Suprapubic skin (tissue), 4 donors: ENCODE results near the gene P2RY8. TPM values are rescaled to one million over a fixed set of nuclear protein-coding genes. Genes with fewer than 3 reads are reported as not detected.

Experiments
- DNase-seq, 2 donors: peaks; one replicate each; pipeline ENCODE4 v3.0.0-alpha.2; 2019; ENCODE audit warnings: low spot score in 2 of 2
- H3K27ac ChIP-seq: fragments of 200-600 bp; sonication (generic); one replicate; pipeline ENCODE4 v1.5.1; 2019
- H3K27me3 ChIP-seq: fragments of 200-600 bp; sonication (generic); one replicate; pipeline ENCODE4 v1.5.1; 2019
- H3K36me3 ChIP-seq: fragments of 200-600 bp; sonication (generic); one replicate; pipeline ENCODE4 v1.5.1; 2019
- H3K4me1 ChIP-seq: fragments of 200-600 bp; sonication (generic); one replicate; pipeline ENCODE4 v1.5.1; 2019
- H3K4me3 ChIP-seq: fragments of 200-600 bp; sonication (generic); one replicate; pipeline ENCODE4 v1.5.1; 2019; ENCODE audit warnings: mild to moderate bottlenecking
- H3K9me3 ChIP-seq: fragments of 200-600 bp; sonication (generic); one replicate; pipeline ENCODE4 v1.5.1; 2019
- EP300 ChIP-seq: sonication (generic); formaldehyde crosslinking; IDR thresholded peaks from one replicate; pipeline ENCODE4 v1.6.1; 2017; ENCODE audit warnings: antibody characterized with exemption
- POLR2A ChIP-seq, 2 donors: fragments of 450-650 bp; IDR thresholded peaks; one replicate each; pipeline ENCODE4 v1.6.1; 2017; ENCODE audit warnings: antibody characterized with exemption in 2 of 2, mild to moderate bottlenecking in 2 of 2, moderate library complexity in 2 of 2
- POLR2AphosphoS5 ChIP-seq, 3 donors: sonication (generic); formaldehyde crosslinking; IDR thresholded peaks; one replicate each; pipeline ENCODE4 v1.6.1; 2017; ENCODE audit warnings: antibody characterized with exemption in 3 of 3
- WGBS: methylation state at CpG from one replicate; pipeline ENCODE4 v1.1.5; 2018; 5-methylcytosine and 5-hydroxymethylcytosine counted together
- total RNA-seq, 4 donors: library from RNA; depleted of rRNA; stranded (reverse); fragments of >200 nt; gene quantifications; one replicate each; pipeline ENCODE4 v1.1.0, GENCODE V29; 2016
- TF ChIP-seq, protein P1 (sequence below), 2 donors: fragments of 200-600 bp in 1 of 2; fragments of 450-650 bp in 1 of 2; sonication (generic) in 1 of 2; IDR thresholded peaks; one replicate each; pipeline ENCODE4 v1.5.1; 2016 to 2019; ENCODE audit warnings: antibody characterized with exemption in 2 of 2, mild to moderate bottlenecking in 1 of 2, moderate library complexity in 1 of 2

P2RY8 gene
- total RNA-seq, 4 donors from 2014 or later = 0.25 TPM; not detected in 3

DNA sequence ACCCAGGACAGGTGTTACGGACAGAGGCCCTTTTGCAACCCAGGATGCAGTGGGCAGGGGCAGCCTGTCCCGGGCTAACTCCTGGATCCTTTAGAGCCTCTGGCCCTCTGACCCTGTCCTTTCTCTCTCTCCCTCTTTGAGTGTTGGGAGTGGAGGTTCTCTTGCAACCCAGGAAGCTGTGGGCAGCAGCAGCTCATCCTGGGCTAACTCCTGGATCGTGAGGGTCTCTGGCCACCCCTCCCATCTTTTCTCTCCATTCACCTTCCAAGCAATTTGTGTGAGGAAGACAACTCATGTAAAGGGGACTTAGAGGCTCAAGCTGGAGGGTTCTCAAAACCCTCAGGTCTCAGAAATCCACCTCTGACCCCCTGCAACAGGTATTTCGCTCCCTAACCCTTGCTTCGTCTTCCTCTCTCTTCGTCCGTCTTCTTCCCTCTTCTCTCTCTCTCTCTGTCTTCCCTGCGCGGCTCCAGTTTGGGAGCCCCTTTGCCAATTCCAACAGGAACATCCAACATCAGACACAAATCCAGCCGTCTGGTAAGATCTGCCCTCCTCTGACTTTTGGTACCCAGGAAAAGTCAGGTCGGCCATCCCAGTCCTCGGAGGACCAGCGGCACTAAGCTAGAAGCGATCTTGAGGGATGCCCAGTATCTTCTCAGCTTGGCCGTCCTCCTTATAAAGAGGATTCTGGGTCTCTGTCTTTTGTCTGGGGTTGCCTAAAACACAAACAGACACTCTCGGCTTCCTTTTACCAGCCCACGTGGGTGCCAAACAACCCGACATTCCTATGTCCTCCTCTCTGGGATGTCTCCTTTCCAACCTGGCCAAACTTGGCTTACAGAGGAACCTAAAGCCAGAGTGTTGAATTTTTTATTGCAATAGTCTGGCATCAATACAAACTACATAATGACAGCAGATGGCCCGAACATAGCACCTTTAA lies 92.2 kb downstream of the P2RY8 start:
- H3K4me3 ChIP-seq = no peak overlapping the region
- no peaks in the 10 kb centered on the region for H3K9me3 ChIP-seq
- H3K27ac ChIP-seq = no peak overlapping the region
- H3K36me3 ChIP-seq = peaks cover 16% of the 10 kb centered on the region
- H3K27me3 ChIP-seq = no peaks in the 10 kb centered on the region
- peak; percentile 40 to 50 for DNase-seq
- 92% methylated on average over 19 of the region's 19 CpGs for WGBS
- TF ChIP-seq, protein P1, sequence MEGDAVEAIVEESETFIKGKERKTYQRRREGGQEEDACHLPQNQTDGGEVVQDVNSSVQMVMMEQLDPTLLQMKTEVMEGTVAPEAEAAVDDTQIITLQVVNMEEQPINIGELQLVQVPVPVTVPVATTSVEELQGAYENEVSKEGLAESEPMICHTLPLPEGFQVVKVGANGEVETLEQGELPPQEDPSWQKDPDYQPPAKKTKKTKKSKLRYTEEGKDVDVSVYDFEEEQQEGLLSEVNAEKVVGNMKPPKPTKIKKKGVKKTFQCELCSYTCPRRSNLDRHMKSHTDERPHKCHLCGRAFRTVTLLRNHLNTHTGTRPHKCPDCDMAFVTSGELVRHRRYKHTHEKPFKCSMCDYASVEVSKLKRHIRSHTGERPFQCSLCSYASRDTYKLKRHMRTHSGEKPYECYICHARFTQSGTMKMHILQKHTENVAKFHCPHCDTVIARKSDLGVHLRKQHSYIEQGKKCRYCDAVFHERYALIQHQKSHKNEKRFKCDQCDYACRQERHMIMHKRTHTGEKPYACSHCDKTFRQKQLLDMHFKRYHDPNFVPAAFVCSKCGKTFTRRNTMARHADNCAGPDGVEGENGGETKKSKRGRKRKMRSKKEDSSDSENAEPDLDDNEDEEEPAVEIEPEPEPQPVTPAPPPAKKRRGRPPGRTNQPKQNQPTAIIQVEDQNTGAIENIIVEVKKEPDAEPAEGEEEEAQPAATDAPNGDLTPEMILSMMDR (IDR thresholded peaks at IDR 0.05) = no peak
- no peak for TF ChIP-seq POLR2AphosphoS5 (IDR thresholded peaks at IDR 0.05)
- TF ChIP-seq POLR2A (IDR thresholded peaks at IDR 0.05) = no peak
- TF ChIP-seq EP300 = no peak
- H3K4me1 ChIP-seq = no peaks in the 10 kb centered on the region

DNA sequence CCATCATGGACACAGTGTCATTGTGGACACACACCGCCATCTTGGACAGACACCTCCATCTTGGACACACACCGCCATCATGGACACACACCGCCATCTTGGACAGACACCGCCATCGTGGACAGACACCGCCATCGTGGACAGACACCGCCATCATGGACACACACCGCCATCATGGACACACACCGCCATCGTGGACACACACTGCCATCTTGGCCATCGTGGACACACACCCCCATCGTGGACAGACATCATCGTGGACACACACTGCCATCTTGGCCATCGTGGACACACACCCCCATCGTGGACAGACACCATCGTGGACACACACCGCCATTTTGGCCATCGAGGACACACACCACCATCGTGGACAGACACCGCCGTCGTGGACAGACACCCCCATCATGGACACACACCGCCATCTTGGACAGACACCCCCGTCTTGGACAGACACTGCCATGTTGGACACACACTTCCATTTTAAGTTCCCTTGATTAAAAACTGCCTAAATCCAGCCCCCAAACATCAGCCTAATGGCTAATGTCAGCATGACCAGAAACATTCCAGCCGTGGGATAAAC lies 93.4 kb downstream of the P2RY8 start:
- 90% methylated on average over 26 of the region's 26 CpGs for WGBS
- H3K9me3 ChIP-seq = no peaks in the 10 kb centered on the region
- H3K4me3 ChIP-seq = no peak overlapping the region
- no peaks in the 10 kb centered on the region for H3K27me3 ChIP-seq
- no peaks in the 10 kb centered on the region for H3K4me1 ChIP-seq
- TF ChIP-seq EP300 (no peak), POLR2AphosphoS5 (IDR thresholded peaks at IDR 0.05) (no peak), POLR2A (IDR thresholded peaks at IDR 0.05) (no peak)
- TF ChIP-seq, protein P1 (IDR thresholded peaks at IDR 0.05) = no peak
- H3K27ac ChIP-seq = no peak overlapping the region
- DNase-seq = peak; percentile 55
- peaks cover 28% of the 10 kb centered on the region for H3K36me3 ChIP-seq

DNA sequence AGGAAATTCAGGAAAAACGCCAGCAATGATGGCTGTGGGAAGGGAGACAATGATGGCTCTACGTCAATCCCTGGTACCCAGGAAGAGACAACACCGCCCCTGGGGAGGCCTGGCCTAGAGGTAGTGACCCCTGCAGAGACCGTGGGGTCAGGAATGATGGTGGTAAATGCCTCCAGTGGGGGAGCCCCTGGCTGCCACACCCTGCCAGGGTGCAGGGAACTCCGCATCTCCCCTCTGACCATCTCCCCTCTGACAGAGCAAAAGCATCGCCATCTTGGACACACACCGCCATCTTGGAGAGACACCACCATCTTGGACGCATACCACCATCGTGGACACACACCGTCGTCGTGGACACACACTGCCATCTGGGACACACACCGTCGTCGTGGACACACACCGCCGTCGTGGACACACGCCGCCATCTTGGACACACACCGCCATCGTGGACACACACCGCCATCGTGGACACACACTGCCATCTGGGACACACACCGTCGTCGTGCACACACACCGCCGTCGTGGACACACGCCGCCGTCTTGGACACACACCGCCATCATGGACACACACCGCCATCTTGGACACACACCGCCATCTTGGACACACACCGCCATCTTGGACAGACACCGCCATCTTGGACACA lies 94.1 kb downstream of the P2RY8 start:
- TF ChIP-seq EP300 (no peak), POLR2A (IDR thresholded peaks at IDR 0.05) (no peak), POLR2AphosphoS5 (IDR thresholded peaks at IDR 0.05) (no peak)
- TF ChIP-seq, protein P1 (IDR thresholded peaks at IDR 0.05) = no peak
- DNase-seq = peak; percentile 39 to 60
- H3K36me3 ChIP-seq = peaks cover 36% of the 10 kb centered on the region
- WGBS = 80% methylated on average over 21 of the region's 38 CpGs
- no peaks in the 10 kb centered on the region for H3K27me3 ChIP-seq
- H3K4me1 ChIP-seq = no peaks in the 10 kb centered on the region
- H3K9me3 ChIP-seq = no peaks in the 10 kb centered on the region
- no peak overlapping the region for H3K4me3 ChIP-seq
- no peak overlapping the region for H3K27ac ChIP-seq

DNA sequence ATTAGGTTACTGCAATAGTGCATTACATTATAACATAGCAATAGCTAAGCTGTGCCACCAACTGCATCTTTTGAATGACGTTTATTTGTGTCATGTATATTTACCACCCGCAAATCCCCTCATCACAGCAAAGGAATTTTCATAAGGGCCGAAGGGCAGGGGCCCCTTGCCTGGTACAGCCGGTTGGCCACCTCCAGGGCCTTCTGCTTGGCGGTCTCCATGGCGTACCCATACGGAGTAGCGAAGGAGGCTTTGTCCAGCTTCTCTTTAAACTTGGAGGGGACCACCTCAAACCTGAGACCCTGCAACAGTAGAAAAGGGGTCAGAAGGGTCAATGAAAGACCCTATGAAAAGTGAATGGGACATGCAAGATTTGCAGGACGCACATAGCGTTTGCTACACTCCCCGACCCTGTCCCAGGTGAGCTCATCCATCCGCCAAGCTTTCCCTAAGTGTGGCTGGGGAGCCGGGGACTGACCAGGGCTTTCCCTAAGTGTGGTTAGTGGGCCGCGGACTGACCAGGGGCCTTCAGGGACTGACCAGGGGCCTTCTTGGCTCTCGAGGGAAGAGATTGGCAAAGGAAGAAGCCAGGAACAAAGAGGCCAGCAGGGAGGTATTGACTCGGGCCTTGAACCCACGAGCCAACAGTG lies 94.8 kb downstream of the P2RY8 start:
- WGBS = over 99% methylated on average over 18 of the region's 18 CpGs
- H3K4me3 ChIP-seq = no peak overlapping the region
- H3K27ac ChIP-seq = no peak overlapping the region
- H3K27me3 ChIP-seq = no peaks in the 10 kb centered on the region
- H3K36me3 ChIP-seq = peaks cover 43% of the 10 kb centered on the region
- TF ChIP-seq POLR2AphosphoS5 (IDR thresholded peaks at IDR 0.05) = no peak
- TF ChIP-seq EP300 = no peak
- TF ChIP-seq POLR2A (IDR thresholded peaks at IDR 0.05) = no peak
- TF ChIP-seq, protein P1 (IDR thresholded peaks at IDR 0.05) = no peak
- no peaks in the 10 kb centered on the region for H3K9me3 ChIP-seq
- no peaks in the 10 kb centered on the region for H3K4me1 ChIP-seq
- peak; percentile 22 to 67 for DNase-seq
